HEK293 (cell line): ENCODE data around the gene WBP1.

Experiments
- BCL6B ChIP-seq: fragments of 450-650 bp; formaldehyde crosslinking; IDR thresholded peaks from 2 replicates; pipeline ENCODE4 v1.5.1; 2017; ENCODE audit warnings: missing biosample characterization, missing genetic modification characterization
- CTCF ChIP-seq: fragments of 450-650 bp; formaldehyde crosslinking; IDR thresholded peaks from 2 replicates; pipeline ENCODE4 v1.5.1; 2016; ENCODE audit warnings: missing biosample characterization, missing genetic modification characterization
- TCF7L2 ChIP-seq: IDR thresholded peaks from 2 replicates; pipeline ENCODE4 v1.6.1; 2011; ENCODE audit warnings: low read depth, mild to moderate bottlenecking, inconsistent platforms, low read length, moderate library complexity, borderline replicate concordance
- YY1 ChIP-seq: fragments of 450-650 bp; formaldehyde crosslinking; IDR thresholded peaks from 2 replicates; pipeline ENCODE4 v1.5.1; 2018; ENCODE audit warnings: missing biosample characterization, missing genetic modification characterization
- ZBTB7A ChIP-seq: fragments of 450-650 bp; formaldehyde crosslinking; IDR thresholded peaks from 2 replicates; pipeline ENCODE4 v1.5.1; 2016; ENCODE audit warnings: low read depth, missing biosample characterization, missing genetic modification characterization
- ZNF155 ChIP-seq: fragments of 450-650 bp; formaldehyde crosslinking; IDR thresholded peaks from 2 replicates; pipeline ENCODE4 v1.5.1; 2016; ENCODE audit warnings: missing biosample characterization, missing genetic modification characterization
- TF ChIP-seq, protein P1 (sequence below): fragments of 450-650 bp; formaldehyde crosslinking; conservative IDR thresholded peaks from 2 replicates; pipeline ENCODE4 v1.5.1; 2016; ENCODE audit warnings: low read depth, missing biosample characterization, missing genetic modification characterization
- TF ChIP-seq, protein P2 (sequence below): fragments of 450-650 bp; formaldehyde crosslinking; IDR thresholded peaks from 2 replicates; pipeline ENCODE4 v1.5.1; 2016; ENCODE audit warnings: missing biosample characterization, missing genetic modification characterization

DNA sequence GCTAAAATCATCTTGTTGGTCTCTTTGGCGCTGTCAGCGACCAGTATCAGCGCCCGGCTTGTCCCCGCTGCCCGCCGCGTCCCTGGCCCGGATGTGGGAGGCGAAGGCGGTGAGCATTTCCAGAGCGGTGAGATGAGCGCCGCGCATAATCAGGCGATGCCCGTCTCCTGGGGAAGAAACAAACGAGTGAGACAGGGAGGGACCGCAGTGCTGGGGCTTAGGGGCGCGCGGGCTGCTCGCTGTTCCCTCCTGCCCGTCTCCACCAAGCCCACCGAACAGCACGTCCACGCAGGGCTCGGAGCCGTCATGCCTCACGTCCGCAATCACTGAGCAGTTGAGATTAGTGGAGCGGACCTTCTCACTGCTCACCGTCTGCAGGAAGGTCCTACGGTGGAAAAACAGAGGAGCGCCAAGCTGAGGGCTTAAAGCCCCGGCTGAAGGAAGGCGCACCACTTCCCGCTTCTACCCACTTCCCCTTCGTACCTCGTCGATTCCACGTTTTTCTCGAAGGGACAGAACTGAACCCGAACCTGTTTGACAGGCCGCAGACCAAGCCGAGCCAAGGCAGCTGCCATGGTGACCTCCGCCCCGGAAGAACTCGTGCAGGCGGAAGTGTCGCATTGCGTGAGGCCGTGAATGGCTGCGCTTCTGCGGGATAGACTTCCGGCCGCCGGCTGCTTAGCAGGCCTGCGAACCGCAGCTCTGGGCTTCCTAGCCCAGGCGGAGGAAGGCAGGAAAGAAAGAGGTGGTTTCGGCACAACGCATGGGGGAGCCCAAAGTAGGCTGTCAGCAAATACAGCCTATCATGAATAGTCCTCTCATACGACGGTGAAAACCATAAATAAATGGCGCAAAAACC lies 14.1 kb downstream of the WBP1 start, which contains the start of gene MRPL53:
- TF ChIP-seq CTCF (tag by site-specific recombination) (no peak; the same call in 1 of the 2 replicates), ZBTB7A (no peak), BCL6B (tag by site-specific recombination) (no peak), YY1 (tag by site-specific recombination) (peak; percentile 93), ZNF155 (no peak), TCF7L2 (no peak)
- TF ChIP-seq, protein P1, sequence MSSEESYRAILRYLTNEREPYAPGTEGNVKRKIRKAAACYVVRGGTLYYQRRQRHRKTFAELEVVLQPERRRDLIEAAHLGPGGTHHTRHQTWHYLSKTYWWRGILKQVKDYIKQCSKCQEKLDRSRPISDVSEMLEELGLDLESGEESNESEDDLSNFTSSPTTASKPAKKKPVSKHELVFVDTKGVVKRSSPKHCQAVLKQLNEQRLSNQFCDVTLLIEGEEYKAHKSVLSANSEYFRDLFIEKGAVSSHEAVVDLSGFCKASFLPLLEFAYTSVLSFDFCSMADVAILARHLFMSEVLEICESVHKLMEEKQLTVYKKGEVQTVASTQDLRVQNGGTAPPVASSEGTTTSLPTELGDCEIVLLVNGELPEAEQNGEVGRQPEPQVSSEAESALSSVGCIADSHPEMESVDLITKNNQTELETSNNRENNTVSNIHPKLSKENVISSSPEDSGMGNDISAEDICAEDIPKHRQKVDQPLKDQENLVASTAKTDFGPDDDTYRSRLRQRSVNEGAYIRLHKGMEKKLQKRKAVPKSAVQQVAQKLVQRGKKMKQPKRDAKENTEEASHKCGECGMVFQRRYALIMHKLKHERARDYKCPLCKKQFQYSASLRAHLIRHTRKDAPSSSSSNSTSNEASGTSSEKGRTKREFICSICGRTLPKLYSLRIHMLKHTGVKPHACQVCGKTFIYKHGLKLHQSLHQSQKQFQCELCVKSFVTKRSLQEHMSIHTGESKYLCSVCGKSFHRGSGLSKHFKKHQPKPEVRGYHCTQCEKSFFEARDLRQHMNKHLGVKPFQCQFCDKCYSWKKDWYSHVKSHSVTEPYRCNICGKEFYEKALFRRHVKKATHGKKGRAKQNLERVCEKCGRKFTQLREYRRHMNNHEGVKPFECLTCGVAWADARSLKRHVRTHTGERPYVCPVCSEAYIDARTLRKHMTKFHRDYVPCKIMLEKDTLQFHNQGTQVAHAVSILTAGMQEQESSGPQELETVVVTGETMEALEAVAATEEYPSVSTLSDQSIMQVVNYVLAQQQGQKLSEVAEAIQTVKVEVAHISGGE (tag by site-specific recombination), result peak; percentile 97
- TF ChIP-seq, protein P2, sequence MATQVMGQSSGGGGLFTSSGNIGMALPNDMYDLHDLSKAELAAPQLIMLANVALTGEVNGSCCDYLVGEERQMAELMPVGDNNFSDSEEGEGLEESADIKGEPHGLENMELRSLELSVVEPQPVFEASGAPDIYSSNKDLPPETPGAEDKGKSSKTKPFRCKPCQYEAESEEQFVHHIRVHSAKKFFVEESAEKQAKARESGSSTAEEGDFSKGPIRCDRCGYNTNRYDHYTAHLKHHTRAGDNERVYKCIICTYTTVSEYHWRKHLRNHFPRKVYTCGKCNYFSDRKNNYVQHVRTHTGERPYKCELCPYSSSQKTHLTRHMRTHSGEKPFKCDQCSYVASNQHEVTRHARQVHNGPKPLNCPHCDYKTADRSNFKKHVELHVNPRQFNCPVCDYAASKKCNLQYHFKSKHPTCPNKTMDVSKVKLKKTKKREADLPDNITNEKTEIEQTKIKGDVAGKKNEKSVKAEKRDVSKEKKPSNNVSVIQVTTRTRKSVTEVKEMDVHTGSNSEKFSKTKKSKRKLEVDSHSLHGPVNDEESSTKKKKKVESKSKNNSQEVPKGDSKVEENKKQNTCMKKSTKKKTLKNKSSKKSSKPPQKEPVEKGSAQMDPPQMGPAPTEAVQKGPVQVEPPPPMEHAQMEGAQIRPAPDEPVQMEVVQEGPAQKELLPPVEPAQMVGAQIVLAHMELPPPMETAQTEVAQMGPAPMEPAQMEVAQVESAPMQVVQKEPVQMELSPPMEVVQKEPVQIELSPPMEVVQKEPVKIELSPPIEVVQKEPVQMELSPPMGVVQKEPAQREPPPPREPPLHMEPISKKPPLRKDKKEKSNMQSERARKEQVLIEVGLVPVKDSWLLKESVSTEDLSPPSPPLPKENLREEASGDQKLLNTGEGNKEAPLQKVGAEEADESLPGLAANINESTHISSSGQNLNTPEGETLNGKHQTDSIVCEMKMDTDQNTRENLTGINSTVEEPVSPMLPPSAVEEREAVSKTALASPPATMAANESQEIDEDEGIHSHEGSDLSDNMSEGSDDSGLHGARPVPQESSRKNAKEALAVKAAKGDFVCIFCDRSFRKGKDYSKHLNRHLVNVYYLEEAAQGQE (tag by site-specific recombination), result no peak
